Testis (tissue), 2 donors: ENCODE results near the gene WLS.

Experiments
- CTCF ChIP-seq, 3 experiments: fragments of 450-650 bp in 2 of 3; fragments of 200-600 bp in 1 of 3; sonication (generic) in 1 of 3; IDR thresholded peaks; one replicate each; pipeline ENCODE4 v1.5.1; 2016 to 2019; ENCODE audit warnings: antibody characterized with exemption in 3 of 3, mild to moderate bottlenecking in 2 of 3, moderate library complexity in 1 of 3
- POLR2A ChIP-seq: fragments of 450-650 bp; IDR thresholded peaks from one replicate; pipeline ENCODE4 v1.6.1; 2017; ENCODE audit warnings: antibody characterized with exemption, mild to moderate bottlenecking, moderate library complexity

GRCh38 chr1:68210829-68211228 is 21.5 kb downstream of the WLS start:
- no peak for TF ChIP-seq POLR2A
- TF ChIP-seq CTCF (IDR thresholded peaks at IDR 0.05) = no peak
